Heart left ventricle (tissue), 13 donors: ENCODE data around the gene CLCNKA.
A peak's percentile ranks its signal among the peaks of the same experiment; 100 is the strongest.

Source experiments
- POLR2A ChIP-seq, 2 donors: fragments of 450-650 bp; IDR thresholded peaks; one replicate each; pipeline ENCODE4 v1.6.1; 2017; ENCODE audit warnings: antibody characterized with exemption in 2 of 2, mild to moderate bottlenecking in 2 of 2, moderate library complexity in 2 of 2
- TF ChIP-seq, protein P1 (sequence below), 12 donors: fragments of 200-600 bp; sonication (generic) in 4 of 12; IDR thresholded peaks; one replicate each; pipeline versions ENCODE4 v1.5.0 to v1.8.0; 2018 to 2022; ENCODE audit warnings: antibody characterized with exemption in 12 of 12, mild to moderate bottlenecking in 5 of 12
- donor health status: ischemic (EF 13 %, LVEDD 7.1; RV severe dilation, severe dysfunction).
- donor health status: DM: no; HTN: yes; CAD: no.
- donor health status: DM: no; HTN: no; CAD: no.
- donor health status: ischemic (EF 25% LVEDD 6.9; RV normal size, moderate dysfunction).
- donor health status: ischemic (EF 25% LVEDD 5.7; RV mildly dilated, moderate dysfunction).
- donor health status: ischemic (EF 35%, LVEDD 5.7; RV mildly dilated, moderate dysfunction).
- donor health status: nonischemic (EF 11% LVEDD 7.7; RV severe dilation, severe dysfunction).
- donor health status: DM: yes; HTN: yes; CAD: no.
- donor health status: PGD.
- donor health status: ischemic (EF 29% LVEDD 5.4; RV normal size, mild dysfunction).
- donor health status: nonischemic (EF 23%, LVEDD 6.1; RV moderate dilation, normal function).

- TF ChIP-seq, protein P1, sequence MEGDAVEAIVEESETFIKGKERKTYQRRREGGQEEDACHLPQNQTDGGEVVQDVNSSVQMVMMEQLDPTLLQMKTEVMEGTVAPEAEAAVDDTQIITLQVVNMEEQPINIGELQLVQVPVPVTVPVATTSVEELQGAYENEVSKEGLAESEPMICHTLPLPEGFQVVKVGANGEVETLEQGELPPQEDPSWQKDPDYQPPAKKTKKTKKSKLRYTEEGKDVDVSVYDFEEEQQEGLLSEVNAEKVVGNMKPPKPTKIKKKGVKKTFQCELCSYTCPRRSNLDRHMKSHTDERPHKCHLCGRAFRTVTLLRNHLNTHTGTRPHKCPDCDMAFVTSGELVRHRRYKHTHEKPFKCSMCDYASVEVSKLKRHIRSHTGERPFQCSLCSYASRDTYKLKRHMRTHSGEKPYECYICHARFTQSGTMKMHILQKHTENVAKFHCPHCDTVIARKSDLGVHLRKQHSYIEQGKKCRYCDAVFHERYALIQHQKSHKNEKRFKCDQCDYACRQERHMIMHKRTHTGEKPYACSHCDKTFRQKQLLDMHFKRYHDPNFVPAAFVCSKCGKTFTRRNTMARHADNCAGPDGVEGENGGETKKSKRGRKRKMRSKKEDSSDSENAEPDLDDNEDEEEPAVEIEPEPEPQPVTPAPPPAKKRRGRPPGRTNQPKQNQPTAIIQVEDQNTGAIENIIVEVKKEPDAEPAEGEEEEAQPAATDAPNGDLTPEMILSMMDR (IDR thresholded peaks at IDR 0.05): peak in 2 of 12 donors; percentile 8 to 11
- TF ChIP-seq POLR2A (IDR thresholded peaks at IDR 0.05): no peak
Measured at GRCh38 chr1:16012590-16013219, 9.1 kb upstream of the CLCNKA start.
